Mammary epithelial cell (primary cell): ENCODE data around the gene SNRNP25.

Experiments used
- CTCF ChIP-seq, 2 donors: IDR thresholded peaks in 1 of 2; conservative IDR thresholded peaks in 1 of 2; 2 replicates each; pipeline ENCODE4 v1.5.1; 2011 to 2012; ENCODE audit warnings: inconsistent platforms in 2 of 2, low read length in 2 of 2, mild to moderate bottlenecking in 2 of 2, control low read depth in 1 of 2, low read depth in 1 of 2; ENCODE audit not compliant: insufficient read depth in 1 of 2; ENCODE audit errors: extremely low read depth in 1 of 2
- EZH2 ChIP-seq: IDR thresholded peaks from 2 replicates; pipeline ENCODE4 v1.6.1; 2012; ENCODE audit warnings: low read length, inconsistent platforms, borderline replicate concordance

- no peak for TF ChIP-seq CTCF (conservative IDR thresholded peaks at IDR 0.05 in 1 of 2, IDR thresholded peaks at IDR 0.05 in 1 of 2; ENCODE audit: extremely low read depth in 1 of 2, insufficient read depth in 1 of 2, low read depth in 1 of 2, low read length in 2 of 2)
- TF ChIP-seq EZH2, result no peak
Observed at GRCh38 chr16:74051-74746, 20.6 kb downstream of the SNRNP25 start.
